Thyroid gland (tissue), 4 donors: ENCODE data around the gene TXK. TPM values are rescaled to one million over a fixed set of nuclear protein-coding genes. Genes with fewer than 3 reads are reported as not detected.

Experiments used
- DNase-seq, 2 donors: peaks; one replicate each; pipeline ENCODE4 v3.0.0-alpha.2; 2019
- H3K27ac ChIP-seq, 3 donors: fragments of 200-600 bp; sonication (generic); 1 replicate in 2 of 3; 2 replicates in 1 of 3; pipeline ENCODE4 v1.5.1; 2016 to 2019; ENCODE audit warnings: mild to moderate bottlenecking in 1 of 3, moderate library complexity in 1 of 3
- H3K27me3 ChIP-seq: fragments of 200-600 bp; sonication (generic); one replicate; pipeline ENCODE4 v1.5.1; 2019
- H3K36me3 ChIP-seq, 2 donors: fragments of 200-600 bp; sonication (generic); one replicate each; pipeline ENCODE4 v1.5.1; 2016 to 2019
- H3K4me1 ChIP-seq, 2 donors: fragments of 200-600 bp; sonication (generic); one replicate each; pipeline ENCODE4 v1.5.1; 2017 to 2019
- H3K4me3 ChIP-seq, 3 donors: fragments of 200-600 bp; sonication (generic); replicated peaks in 1 of 3; 1 replicate in 2 of 3; 2 replicates in 1 of 3; pipeline ENCODE4 v1.5.1; 2016; ENCODE audit warnings: mild to moderate bottlenecking in 1 of 3
- H3K9me3 ChIP-seq: fragments of 200-600 bp; sonication (generic); one replicate; pipeline ENCODE4 v1.5.1; 2017
- POLR2A ChIP-seq, 2 donors: fragments of 450-650 bp; IDR thresholded peaks; one replicate each; pipeline ENCODE4 v1.6.1; 2017; ENCODE audit warnings: antibody characterized with exemption in 2 of 2, mild to moderate bottlenecking in 2 of 2, moderate library complexity in 1 of 2
- WGBS, 2 donors: methylation state at CpG; one replicate each; pipeline ENCODE4 v1.1.5; 2017; 5-methylcytosine and 5-hydroxymethylcytosine counted together
- intact Hi-C: fragments of 100-400 bp; cut with DNase I; formaldehyde crosslinking; loops from one replicate; pipeline ENCODE4 v1.15.1; 2023
- total RNA-seq, 4 donors: library from RNA; depleted of rRNA; stranded (reverse); fragments of >200 nt; gene quantifications; one replicate each; pipeline ENCODE4 v1.2.3, GENCODE V29; 2016
- TF ChIP-seq, protein P1 (sequence below), 6 experiments: fragments of 200-600 bp in 3 of 6; fragments of 450-650 bp in 3 of 6; sonication (generic) in 3 of 6; IDR thresholded peaks; one replicate each; pipeline ENCODE4 v1.5.1; 2016 to 2019; ENCODE audit warnings: antibody characterized with exemption in 6 of 6, mild to moderate bottlenecking in 2 of 6, inconsistent platforms in 1 of 6, moderate library complexity in 1 of 6

TXK gene
- total RNA-seq, 4 donors from 2014 or later, result 1.8 to 3.6 (median 1.9) TPM

DNA sequence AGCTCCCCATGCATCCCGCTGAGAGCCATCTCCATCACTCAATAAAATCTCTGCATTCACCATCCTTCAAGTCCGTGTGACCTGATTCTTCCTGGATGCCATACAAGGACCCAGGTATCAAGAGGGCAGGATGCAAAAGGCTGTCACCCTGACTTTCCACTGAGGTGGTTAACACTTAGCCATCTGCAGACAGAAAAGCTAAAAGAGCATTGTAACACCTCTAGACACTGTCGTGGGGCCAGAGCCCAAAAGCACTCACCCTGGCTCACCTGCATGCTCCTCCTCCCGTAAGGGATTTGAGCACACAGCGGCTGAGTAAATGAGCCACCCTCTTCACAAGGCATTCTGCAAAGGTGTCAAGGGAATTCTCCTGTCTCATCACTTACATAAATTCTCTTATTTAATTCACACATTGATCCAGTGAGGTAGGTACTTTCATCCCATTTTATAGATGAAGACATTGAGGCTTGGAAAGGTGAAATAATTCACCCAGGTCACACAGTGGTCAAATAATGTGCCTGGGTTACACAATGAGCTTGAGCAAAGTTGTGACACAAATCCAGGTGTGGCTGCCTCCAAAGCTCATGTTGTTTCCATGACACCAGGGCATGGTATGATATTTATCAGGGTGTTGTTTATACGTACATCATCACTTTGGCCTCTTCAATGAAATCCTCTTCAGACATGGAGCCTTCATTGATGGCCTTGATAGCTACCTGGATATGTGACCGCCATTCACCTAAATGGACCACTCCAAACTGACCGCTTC, 48.0 kb downstream of the TXK start:
- Histone ChIP-seq H3K27me3 (no peaks in the 10 kb centered on the region), H3K4me3 (no peak overlapping the region), H3K36me3 (no peaks in the 10 kb centered on the region), H3K4me1 (peaks cover 0 to 4% of the 10 kb centered on the region in 2 donors), H3K9me3 (no peaks in the 10 kb centered on the region), H3K27ac (peak overlapping the region in 1 of 3 donors; percentile 34)
- no peak for TF ChIP-seq POLR2A (IDR thresholded peaks at IDR 0.05)
- TF ChIP-seq, protein P1, sequence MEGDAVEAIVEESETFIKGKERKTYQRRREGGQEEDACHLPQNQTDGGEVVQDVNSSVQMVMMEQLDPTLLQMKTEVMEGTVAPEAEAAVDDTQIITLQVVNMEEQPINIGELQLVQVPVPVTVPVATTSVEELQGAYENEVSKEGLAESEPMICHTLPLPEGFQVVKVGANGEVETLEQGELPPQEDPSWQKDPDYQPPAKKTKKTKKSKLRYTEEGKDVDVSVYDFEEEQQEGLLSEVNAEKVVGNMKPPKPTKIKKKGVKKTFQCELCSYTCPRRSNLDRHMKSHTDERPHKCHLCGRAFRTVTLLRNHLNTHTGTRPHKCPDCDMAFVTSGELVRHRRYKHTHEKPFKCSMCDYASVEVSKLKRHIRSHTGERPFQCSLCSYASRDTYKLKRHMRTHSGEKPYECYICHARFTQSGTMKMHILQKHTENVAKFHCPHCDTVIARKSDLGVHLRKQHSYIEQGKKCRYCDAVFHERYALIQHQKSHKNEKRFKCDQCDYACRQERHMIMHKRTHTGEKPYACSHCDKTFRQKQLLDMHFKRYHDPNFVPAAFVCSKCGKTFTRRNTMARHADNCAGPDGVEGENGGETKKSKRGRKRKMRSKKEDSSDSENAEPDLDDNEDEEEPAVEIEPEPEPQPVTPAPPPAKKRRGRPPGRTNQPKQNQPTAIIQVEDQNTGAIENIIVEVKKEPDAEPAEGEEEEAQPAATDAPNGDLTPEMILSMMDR (IDR thresholded peaks at IDR 0.05), result no peak
- DNase-seq, result no peak
- intact Hi-C loops, result no loop called here
- WGBS, 2 donors, result 71 to 72% methylated on average over 8 of the region's 8 CpGs

DNA sequence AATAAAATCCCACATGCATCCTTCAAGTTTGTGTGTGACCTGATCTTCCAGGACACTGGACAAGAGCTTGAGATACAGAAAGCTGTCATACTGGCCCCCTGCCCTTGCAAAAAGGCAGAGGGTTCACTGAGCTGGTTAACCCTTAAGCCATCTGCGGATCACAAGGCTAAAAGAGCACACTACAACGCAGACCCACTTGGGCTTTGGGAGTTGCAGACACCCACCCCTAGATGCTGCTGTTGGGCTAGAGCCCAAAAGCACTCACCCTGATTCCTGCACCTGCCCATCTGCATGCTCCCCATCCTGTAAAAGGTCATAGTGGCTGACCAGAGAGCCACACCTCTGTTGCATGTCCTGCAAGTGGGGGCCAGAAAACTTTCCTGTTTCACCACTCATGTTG, 51.1 kb downstream of the TXK start:
- 83 to 85% methylated on average over 2 of the region's 2 CpGs for WGBS, 2 donors
- intact Hi-C loops, result loop anchor here (5.0 kb wide), 1 partner anchor 81 kb away; no protein-coding TSS in a partner anchor
- TF ChIP-seq POLR2A (IDR thresholded peaks at IDR 0.05), result no peak
- TF ChIP-seq, protein P1 (IDR thresholded peaks at IDR 0.05), result no peak

DNA sequence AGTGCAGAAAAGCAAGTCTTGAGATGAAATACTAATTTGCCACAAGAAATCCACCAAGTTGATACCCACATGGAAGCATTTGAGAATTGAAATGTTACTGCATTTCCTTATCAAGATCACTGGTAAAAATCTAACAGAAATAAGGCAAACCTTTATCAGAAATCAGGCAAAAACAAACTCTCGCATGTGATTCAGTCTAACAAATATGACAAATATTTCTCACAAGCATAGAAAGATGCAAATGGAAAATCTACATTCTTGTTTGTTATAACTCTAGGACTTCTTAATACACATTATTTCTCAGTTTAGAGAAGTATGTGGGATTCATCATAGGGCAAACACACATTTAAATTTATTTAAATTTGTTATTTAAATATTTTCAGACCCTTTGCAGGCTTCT, 52.9 kb downstream of the TXK start:
- WGBS, 2 donors, result 88 to 89% methylated on average over 1 of the region's 1 CpG
- intact Hi-C loops, result loop anchor here (5.0 kb wide), 1 partner anchor 79 kb away; no protein-coding TSS in a partner anchor

More for the DNA sequence above, 51.1 kb downstream of the TXK start:
- no peaks in the 10 kb centered on the region for H3K36me3 ChIP-seq
- H3K27ac ChIP-seq, result no peak overlapping the region
- H3K27me3 ChIP-seq, result no peaks in the 10 kb centered on the region
- H3K9me3 ChIP-seq, result no peaks in the 10 kb centered on the region
- DNase-seq, result no peak
- peaks cover 0 to 4% of the 10 kb centered on the region in 2 donors for H3K4me1 ChIP-seq
- no peak overlapping the region for H3K4me3 ChIP-seq

DNA sequence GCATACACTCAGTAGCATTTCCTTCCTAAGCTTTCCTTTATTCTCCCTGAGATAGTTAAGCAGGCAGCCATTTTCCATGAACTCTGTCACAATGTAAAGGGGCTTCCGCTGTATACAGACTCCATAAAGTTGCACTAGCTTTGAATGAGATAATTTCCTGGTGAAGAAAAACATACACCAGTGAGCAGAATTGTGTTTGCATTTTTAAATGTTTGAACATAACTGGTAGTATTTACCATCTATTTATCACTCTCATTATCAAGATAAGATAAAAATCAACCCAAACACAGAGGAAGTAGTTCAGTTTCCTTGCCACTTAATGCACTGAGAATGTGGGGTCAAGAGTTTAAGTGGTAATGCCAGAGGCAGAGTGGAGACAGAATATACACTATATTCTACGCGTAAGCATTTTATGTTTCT, 54.1 kb downstream of the TXK start:
- intact Hi-C loops, result loop anchor here (5.0 kb wide), 1 partner anchor 78 kb away; no protein-coding TSS in a partner anchor
- TF ChIP-seq POLR2A (IDR thresholded peaks at IDR 0.05), result no peak
- TF ChIP-seq, protein P1 (IDR thresholded peaks at IDR 0.05), result no peak
- Histone ChIP-seq H3K9me3 (no peaks in the 10 kb centered on the region), H3K27ac (no peak overlapping the region), H3K36me3 (no peaks in the 10 kb centered on the region), H3K27me3 (no peaks in the 10 kb centered on the region), H3K4me1 (no peaks in the 10 kb centered on the region), H3K4me3 (no peak overlapping the region)
- DNase-seq, result no peak
- WGBS, 2 donors, result 56 to 63% methylated on average over 3 of the region's 3 CpGs

More for the DNA sequence above, 52.9 kb downstream of the TXK start:
- no peak overlapping the region for H3K27ac ChIP-seq
- H3K36me3 ChIP-seq, result no peaks in the 10 kb centered on the region
- TF ChIP-seq, protein P1 (IDR thresholded peaks at IDR 0.05), result no peak
- TF ChIP-seq POLR2A (IDR thresholded peaks at IDR 0.05), result no peak
- no peak overlapping the region for H3K4me3 ChIP-seq
- no peaks in the 10 kb centered on the region for H3K9me3 ChIP-seq
- no peaks in the 10 kb centered on the region for H3K27me3 ChIP-seq
- no peak for DNase-seq
- no peaks in the 10 kb centered on the region for H3K4me1 ChIP-seq
